GM19025 (cell line): ENCODE results near the gene DIP2C.
"Not testable (repeated sequence)": the region's sequence is repeated elsewhere in the genome, so short reads cannot be mapped to it uniquely, and the experiment has no call there.

ENCODE experiments used
- ATAC-seq: cut with Tn5 transposase; IDR thresholded peaks from one replicate; pipeline ENCODE4 v1.9.1; 2021; ENCODE audit warnings: mild to moderate bottlenecking, low read depth, moderate library complexity; ENCODE audit not compliant: unreplicated experiment

The DIP2C gene

GRCh38 chr10:584497-585290, 104.8 kb downstream of the DIP2C start:
- not testable (repeated sequence) for ATAC-seq

- no peak for ATAC-seq
Measured at GRCh38 chr10:583433-583832, 106.0 kb downstream of the DIP2C start.

GRCh38 chr10:581776-582330, 107.6 kb downstream of the DIP2C start:
- ATAC-seq = no peak

- ATAC-seq = no peak
Measured at GRCh38 chr10:580778-581177, 108.7 kb downstream of the DIP2C start.

- ATAC-seq = no peak
Measured at GRCh38 chr10:576130-576465, 113.4 kb downstream of the DIP2C start.

GRCh38 chr10:575402-576129, 113.9 kb downstream of the DIP2C start:
- no peak for ATAC-seq

- no peak for ATAC-seq
Measured at GRCh38 chr10:572696-573095, 116.8 kb downstream of the DIP2C start.

GRCh38 chr10:571688-572451, 117.6 kb downstream of the DIP2C start:
- no peak for ATAC-seq

GRCh38 chr10:571166-571565, 118.3 kb downstream of the DIP2C start:
- ATAC-seq = no peak

GRCh38 chr10:570628-571163, 118.8 kb downstream of the DIP2C start:
- ATAC-seq = no peak

GRCh38 chr10:569961-570627, 119.4 kb downstream of the DIP2C start:
- no peak for ATAC-seq

- ATAC-seq = no peak
Measured at GRCh38 chr10:568848-569247, 120.6 kb downstream of the DIP2C start.

- no peak for ATAC-seq
Measured at GRCh38 chr10:567869-568268, 121.6 kb downstream of the DIP2C start.

GRCh38 chr10:566241-566885, 123.1 kb downstream of the DIP2C start:
- ATAC-seq = no peak

- ATAC-seq = no peak
Measured at GRCh38 chr10:565676-566075, 123.8 kb downstream of the DIP2C start.

GRCh38 chr10:565146-565545, 124.3 kb downstream of the DIP2C start:
- ATAC-seq = no peak

- ATAC-seq = no peak
Measured at GRCh38 chr10:563827-564226, 125.6 kb downstream of the DIP2C start.

- no peak for ATAC-seq
Measured at GRCh38 chr10:562142-562541, 127.3 kb downstream of the DIP2C start.

- no peak for ATAC-seq
Measured at GRCh38 chr10:561721-562120, 127.7 kb downstream of the DIP2C start.
